GM11168 (cell line): Measurements from ENCODE around the gene TNFRSF18.

Source experiments
- in situ Hi-C: fragments of 300-500 bp; cut with MboI; formaldehyde crosslinking; loops from one replicate; pipeline ENCODE4 v1.12.0; 2022; ENCODE audit warnings: low sequenced_read_pairs; ENCODE audit not compliant: unreplicated experiment

Gene TNFRSF18

GRCh38 chr1:1241588-1242219 is 35.3 kb upstream of the TNFRSF18 start:
- in situ Hi-C loops, result no loop called here

GRCh38 chr1:1240822-1241587 is 34.6 kb upstream of the TNFRSF18 start:
- in situ Hi-C loops, result no loop called here

GRCh38 chr1:1240348-1240732 is 33.9 kb upstream of the TNFRSF18 start:
- in situ Hi-C loops, result no loop called here

GRCh38 chr1:1239614-1240347 is 33.4 kb upstream of the TNFRSF18 start:
- in situ Hi-C loops, result no loop called here

GRCh38 chr1:1239227-1239613 is 32.8 kb upstream of the TNFRSF18 start:
- in situ Hi-C loops, result no loop called here

GRCh38 chr1:1238702-1239178 is 32.3 kb upstream of the TNFRSF18 start:
- in situ Hi-C loops, result no loop called here

- in situ Hi-C loops, result no loop called here
Observed at GRCh38 chr1:1237874-1238701, 31.7 kb upstream of the TNFRSF18 start.

GRCh38 chr1:1236945-1237873 is 30.8 kb upstream of the TNFRSF18 start:
- in situ Hi-C loops, result no loop called here

- in situ Hi-C loops, result no loop called here
Observed at GRCh38 chr1:1236176-1236763, 29.9 kb upstream of the TNFRSF18 start.

- in situ Hi-C loops, result no loop called here
Observed at GRCh38 chr1:1235016-1235744, 28.8 kb upstream of the TNFRSF18 start.

- in situ Hi-C loops, result no loop called here
Observed at GRCh38 chr1:1234180-1234808, 27.9 kb upstream of the TNFRSF18 start.

- in situ Hi-C loops, result no loop called here
Observed at GRCh38 chr1:1233567-1233892, 27.1 kb upstream of the TNFRSF18 start.

- in situ Hi-C loops, result no loop called here
Observed at GRCh38 chr1:1232796-1233566, 26.6 kb upstream of the TNFRSF18 start.

GRCh38 chr1:1232208-1232795 is 25.9 kb upstream of the TNFRSF18 start, which contains the start of gene B3GALT6:
Gene B3GALT6 (plus strand): TSS chr1:1232237. CDS start chr1:1232279, 42 bp downstream.
- in situ Hi-C loops, result no loop called here

GRCh38 chr1:1231400-1232207 is 25.2 kb upstream of the TNFRSF18 start, which contains the start of gene SDF4:
Gene SDF4 (minus strand): TSS chr1:1232001. CDS start chr1:1228772, 3,229 bp downstream.
- in situ Hi-C loops, result no loop called here
